ENCODE measurements around the gene SPDL1.

DNA sequence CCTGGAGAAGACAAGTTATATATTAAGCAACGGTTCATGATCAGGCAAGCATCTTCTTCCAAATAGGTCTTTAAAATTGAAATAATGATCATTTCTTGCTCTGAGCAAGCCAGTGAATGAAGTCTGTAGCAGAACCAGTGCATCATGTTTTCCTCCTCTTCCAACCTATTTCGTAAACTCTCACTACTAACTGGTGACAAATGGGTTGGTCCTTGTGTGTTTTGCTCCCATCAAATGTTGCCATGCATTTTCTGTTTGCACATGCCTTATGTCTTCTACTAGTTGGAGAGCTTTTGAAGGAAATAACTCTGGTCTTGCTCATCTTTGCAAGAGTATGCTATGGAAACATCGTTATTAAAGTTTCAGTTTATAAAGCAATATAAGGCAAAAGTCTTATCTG is 37.2 kb upstream of the SPDL1 start:
- TF ChIP-seq CTCF (IDR thresholded peaks at IDR 0.05) (no peak), EZH2 (IDR thresholded peaks at IDR 0.05; ENCODE audit: borderline replicate concordance, insufficient read depth, low read depth, low read length, poor library complexity, severe bottlenecking) (no peak)

Data from B cell (primary cell).